Kidney capillary endothelial cell (primary cell): ENCODE data around the gene KCNQ1OT1.
A peak's percentile ranks its signal among the peaks of the same experiment; 100 is the strongest.
"Not testable (repeated sequence)": the region's sequence is repeated elsewhere in the genome, so short reads cannot be mapped to it uniquely, and the experiment has no call there.

Experiments
- DNase-seq: peaks from one replicate; pipeline ENCODE4 v3.0.0-alpha.2; 2018; ENCODE audit warnings: low spot score

Gene KCNQ1OT1

GRCh38 chr11:2652333-2653197 lies 47.2 kb downstream of the KCNQ1OT1 start:
- DNase-seq: no peak

DNA sequence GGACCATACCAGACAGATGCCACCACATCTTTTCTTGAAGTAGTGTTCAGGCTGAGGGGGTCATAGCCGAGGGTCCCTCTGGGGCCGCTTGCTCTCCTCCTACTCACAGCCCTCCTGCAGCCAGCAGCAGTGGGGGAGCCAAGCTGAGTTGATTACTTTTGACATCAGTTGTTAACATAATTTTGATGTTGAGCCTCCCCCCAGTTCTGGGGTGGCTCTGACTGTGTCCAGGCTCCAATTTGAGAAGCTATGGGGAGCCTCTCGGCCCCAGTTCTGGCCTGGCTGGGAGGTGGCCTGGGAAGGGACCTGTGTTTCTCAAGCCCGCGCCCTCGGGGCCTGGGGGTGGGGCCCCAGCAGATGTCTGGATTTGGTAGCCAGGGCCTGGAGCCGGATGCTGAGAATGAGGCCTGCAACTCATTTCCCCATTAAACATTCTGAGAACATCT lies 47.9 kb downstream of the KCNQ1OT1 start:
- no peak for DNase-seq

- DNase-seq: no peak
Measured at GRCh38 chr11:2651054-2651617, 48.7 kb downstream of the KCNQ1OT1 start.

DNA sequence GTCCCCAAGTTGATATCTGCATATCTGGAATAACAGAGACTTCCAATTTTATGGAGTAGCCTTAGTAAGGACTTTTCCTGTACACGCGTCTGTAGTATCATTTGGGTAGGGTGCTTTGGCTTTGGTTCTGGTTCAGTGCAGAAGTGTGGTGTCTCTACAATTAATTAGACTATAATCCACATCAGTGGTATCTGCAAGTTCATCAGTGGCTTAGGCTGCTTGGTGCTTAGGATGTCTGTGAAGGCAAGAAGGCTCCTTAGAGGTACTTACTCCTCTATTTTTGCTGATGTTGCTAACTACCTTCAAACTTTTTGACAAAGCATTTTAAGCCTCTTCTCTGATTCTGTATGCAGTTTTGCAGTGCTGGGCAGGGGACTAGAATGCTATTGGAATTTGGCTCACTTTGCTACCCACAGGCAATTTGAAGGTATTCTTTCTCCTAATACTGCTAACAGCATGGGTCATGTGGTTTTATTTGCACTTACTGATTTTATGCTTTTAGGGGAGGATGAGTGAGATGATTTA lies 49.4 kb downstream of the KCNQ1OT1 start:
- no peak for DNase-seq

GRCh38 chr11:2649848-2650247 lies 49.9 kb downstream of the KCNQ1OT1 start:
- DNase-seq: no peak

GRCh38 chr11:2649400-2649799 lies 50.4 kb downstream of the KCNQ1OT1 start:
- no peak for DNase-seq

DNA sequence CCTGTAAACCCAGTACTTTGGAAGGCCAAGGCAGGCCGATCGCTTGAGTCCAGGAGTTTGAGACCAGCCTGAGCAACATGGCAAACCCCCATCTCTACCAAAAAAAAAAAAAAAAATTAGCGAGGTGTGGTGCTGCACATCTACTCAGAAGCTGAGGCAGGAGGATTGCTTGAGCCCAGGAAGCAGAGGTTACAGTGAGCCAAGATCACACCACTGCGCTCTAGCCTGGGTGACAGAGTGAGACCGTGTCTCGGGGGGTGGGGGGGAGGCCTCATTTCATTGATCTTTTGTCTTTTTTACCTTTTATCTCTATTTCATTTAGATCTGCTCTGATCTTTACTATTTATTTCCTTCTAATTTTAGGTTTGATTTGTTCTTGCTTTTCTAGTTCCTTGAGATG lies 51.8 kb downstream of the KCNQ1OT1 start:
- no peak for DNase-seq

- DNase-seq: no peak
Measured at GRCh38 chr11:2647167-2647566, 52.6 kb downstream of the KCNQ1OT1 start.

DNA sequence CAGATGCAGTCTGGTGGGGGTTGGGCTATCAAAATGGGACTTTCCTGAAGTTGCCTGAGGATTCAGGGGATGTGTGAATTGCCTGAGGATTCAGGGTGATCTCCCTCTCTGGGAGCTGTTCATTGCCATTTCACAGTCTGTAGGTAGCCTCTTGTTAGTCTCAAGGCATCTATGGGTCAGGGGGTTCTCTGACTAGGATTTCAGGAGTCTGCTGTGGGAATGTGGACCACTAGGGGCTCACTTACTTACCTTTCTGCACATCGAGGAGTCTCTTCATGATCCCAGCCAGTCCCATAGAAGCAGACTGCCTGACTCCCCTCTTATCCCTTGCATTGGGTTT lies 54.0 kb downstream of the KCNQ1OT1 start:
- DNase-seq: no peak

GRCh38 chr11:2644844-2645778 lies 54.7 kb downstream of the KCNQ1OT1 start:
- no peak for DNase-seq

GRCh38 chr11:2643746-2644145 lies 56.0 kb downstream of the KCNQ1OT1 start:
- DNase-seq: no peak

DNA sequence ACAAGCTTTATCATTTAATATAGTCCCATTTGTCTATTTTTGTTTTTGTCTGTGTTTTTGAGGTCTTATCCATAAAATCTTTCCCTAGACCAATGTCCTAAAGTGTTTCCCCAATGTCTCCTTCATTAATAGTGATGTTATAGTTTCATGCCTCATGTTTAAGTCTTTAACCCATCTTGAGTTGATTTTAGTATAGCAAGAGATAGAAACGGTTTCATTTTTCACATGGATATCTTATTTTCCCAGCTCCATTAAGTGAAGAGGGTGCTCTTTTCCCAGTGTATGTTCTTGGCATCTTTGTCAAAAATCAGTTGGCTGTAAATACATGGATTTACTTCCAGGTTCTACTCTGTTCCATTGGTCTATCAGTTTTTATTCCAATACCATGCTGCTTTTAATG lies 58.2 kb downstream of the KCNQ1OT1 start:
- no peak for DNase-seq

GRCh38 chr11:2639763-2640162 lies 60.0 kb downstream of the KCNQ1OT1 start:
- DNase-seq: not testable (repeated sequence)

GRCh38 chr11:2631161-2631560 lies 68.6 kb downstream of the KCNQ1OT1 start:
- no peak for DNase-seq

GRCh38 chr11:2630679-2631078 lies 69.1 kb downstream of the KCNQ1OT1 start:
- no peak for DNase-seq

DNA sequence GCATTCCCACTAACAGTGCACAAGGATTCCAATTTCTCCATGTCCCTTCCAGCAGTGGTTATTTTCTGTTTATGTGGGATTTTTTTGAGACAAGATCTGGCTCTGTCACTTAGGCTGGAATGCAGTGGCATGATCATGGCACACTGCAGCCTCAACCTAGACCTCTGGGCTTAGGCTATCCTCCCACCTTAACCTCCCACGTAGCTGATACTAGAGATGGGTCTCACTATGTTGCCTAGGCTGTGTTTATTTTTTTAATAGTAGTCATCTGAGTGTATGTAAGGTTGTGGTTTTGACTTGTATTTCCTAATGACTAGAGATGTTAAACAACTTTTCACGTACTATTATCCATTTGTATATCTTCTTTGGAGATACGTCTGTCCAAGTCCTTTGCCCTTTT lies 74.6 kb downstream of the KCNQ1OT1 start:
- DNase-seq: no peak

- DNase-seq: no peak
Measured at GRCh38 chr11:2621894-2622293, 77.9 kb downstream of the KCNQ1OT1 start.

GRCh38 chr11:2612884-2613571 lies 86.8 kb downstream of the KCNQ1OT1 start:
- no peak for DNase-seq

- DNase-seq: no peak
Measured at GRCh38 chr11:2609345-2609744, 90.4 kb downstream of the KCNQ1OT1 start.

DNA sequence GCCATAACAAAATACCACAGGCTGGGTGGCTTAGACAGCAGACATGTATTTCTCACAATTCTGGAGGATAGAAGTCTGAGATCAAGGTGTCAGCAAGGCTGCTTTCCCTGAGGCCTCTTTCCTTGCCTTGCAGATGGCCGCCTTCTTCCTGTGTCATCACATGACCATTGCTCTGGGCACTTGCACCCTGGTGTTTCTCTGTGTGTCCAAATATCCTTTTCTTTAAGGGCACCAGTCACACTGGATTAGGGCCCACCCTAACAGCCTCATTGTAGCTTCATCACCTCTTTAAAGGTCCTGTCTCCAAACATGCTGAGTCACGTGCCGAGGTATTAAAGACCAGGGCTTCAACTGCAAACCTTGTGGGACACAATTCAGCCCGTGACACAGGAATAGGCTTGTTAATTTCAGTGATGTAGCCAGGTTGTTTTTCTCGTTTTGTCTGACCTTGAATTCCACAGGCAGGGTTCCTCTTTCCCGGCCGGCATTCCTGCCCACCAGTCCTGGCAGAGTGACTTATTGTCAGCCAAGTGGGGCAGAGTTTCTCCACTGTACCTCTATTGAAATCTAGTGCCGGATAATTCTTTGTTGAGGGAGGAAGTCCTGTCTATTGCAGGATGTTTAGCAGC lies 100.1 kb downstream of the KCNQ1OT1 start:
- peak; percentile 2 for DNase-seq

GRCh38 chr11:2595204-2595603 lies 104.6 kb downstream of the KCNQ1OT1 start:
- no peak for DNase-seq
